ENCODE results near the gene FTO.

FTO gene

GRCh38 chr16:54086791-54087190, 382.8 kb downstream of the FTO start:
- no peak for DNase-seq (ENCODE audit: low spot score)

- no peak for DNase-seq (ENCODE audit: low spot score)
These were observed 386.6 kb downstream of the FTO start for GRCh38 chr16:54090602-54091001.

- no peak for DNase-seq (ENCODE audit: low spot score)
These were observed 389.3 kb downstream of the FTO start for GRCh38 chr16:54093281-54093680.

- no peak for DNase-seq (ENCODE audit: low spot score)
These were observed 390.7 kb downstream of the FTO start for GRCh38 chr16:54094641-54095040.

GRCh38 chr16:54096607-54097006, 392.7 kb downstream of the FTO start:
- no peak for DNase-seq (ENCODE audit: low spot score)

- no peak for DNase-seq (ENCODE audit: low spot score)
These were observed 393.8 kb downstream of the FTO start for GRCh38 chr16:54097774-54098173.

GRCh38 chr16:54098247-54098646, 394.3 kb downstream of the FTO start:
- no peak for DNase-seq (ENCODE audit: low spot score)

GRCh38 chr16:54099627-54100026, 395.7 kb downstream of the FTO start:
- no peak for DNase-seq (ENCODE audit: low spot score)

- no peak for DNase-seq (ENCODE audit: low spot score)
These were observed 399.2 kb downstream of the FTO start for GRCh38 chr16:54102888-54103866.

- no peak for DNase-seq (ENCODE audit: low spot score)
These were observed 402.1 kb downstream of the FTO start for GRCh38 chr16:54106057-54106456.

- no peak for DNase-seq (ENCODE audit: low spot score)
These were observed 403.7 kb downstream of the FTO start for GRCh38 chr16:54107583-54108202.

- DNase-seq (ENCODE audit: low spot score) = no peak
These were observed 406.3 kb downstream of the FTO start for GRCh38 chr16:54110016-54110981.

- DNase-seq (ENCODE audit: low spot score) = no peak
These were observed 408.7 kb downstream of the FTO start for GRCh38 chr16:54112451-54113206.

GRCh38 chr16:54115558-54115957, 411.6 kb downstream of the FTO start:
- DNase-seq (ENCODE audit: low spot score) = no peak

- no peak for DNase-seq (ENCODE audit: low spot score)
These were observed 412.2 kb downstream of the FTO start for GRCh38 chr16:54116124-54116655.

GRCh38 chr16:54118846-54119245, 414.9 kb downstream of the FTO start:
- no peak for DNase-seq (ENCODE audit: low spot score)

- no peak for DNase-seq (ENCODE audit: low spot score)
These were observed 417.0 kb downstream of the FTO start for GRCh38 chr16:54120846-54121480.

- no peak for DNase-seq (ENCODE audit: low spot score)
These were observed 417.8 kb downstream of the FTO start for GRCh38 chr16:54121539-54122295.

GRCh38 chr16:54123766-54124165, 419.8 kb downstream of the FTO start:
- no peak for DNase-seq (ENCODE audit: low spot score)
